Neural cell (in vitro differentiated cells): ENCODE measurements around the gene TOMM22. TPM values are rescaled to one million over a fixed set of nuclear protein-coding genes. Genes with fewer than 3 reads are reported as not detected.

Experiments
- H2AFZ ChIP-seq: fragments of 200-600, 300-800 bp; sonication (generic), shearing (Covaris generic); 2 replicates; pipeline ENCODE4 v1.6.0; 2014; ENCODE audit warnings: low read depth, mild to moderate bottlenecking, antibody characterized with exemption, low read length, moderate library complexity
- H3F3A ChIP-seq: fragments of 200-600 bp; shearing (Covaris generic); 2 replicates; pipeline ENCODE4 v1.6.1; 2016; ENCODE audit warnings: mild to moderate bottlenecking, moderate library complexity, mixed read lengths, antibody characterized with exemption, low read length; ENCODE audit not compliant: insufficient read depth, poor library complexity, severe bottlenecking
- H3K27ac ChIP-seq: fragments of 200-600, 300-800 bp; sonication (generic), shearing (Covaris generic); 2 replicates; pipeline ENCODE4 v1.5.1; 2014; ENCODE audit warnings: mild to moderate bottlenecking, low read length, moderate library complexity
- H3K27me3 ChIP-seq: fragments of 300-800, 200-600 bp; sonication (generic), shearing (Covaris generic); 2 replicates; pipeline ENCODE4 v1.6.0; 2014; ENCODE audit warnings: mild to moderate bottlenecking, low read depth, low read length, moderate library complexity; ENCODE audit not compliant: insufficient read depth
- H3K36me3 ChIP-seq: fragments of 300-800, 200-600 bp; sonication (generic), shearing (Covaris generic); 2 replicates; pipeline ENCODE4 v1.5.1; 2014; ENCODE audit warnings: mild to moderate bottlenecking, antibody characterized with exemption, low read length, moderate library complexity; ENCODE audit not compliant: insufficient read depth
- H3K4me2 ChIP-seq: fragments of 300-800, 200-600 bp; sonication (generic), shearing (Covaris generic); 2 replicates; pipeline ENCODE4 v1.6.0; 2014; ENCODE audit warnings: mild to moderate bottlenecking, low read length
- H3K4me3 ChIP-seq: fragments of 300-800, 200-600 bp; sonication (generic), shearing (Covaris generic); 2 replicates; pipeline ENCODE4 v1.5.1; 2014; ENCODE audit warnings: mild to moderate bottlenecking, low read length, moderate library complexity
- H3K79me2 ChIP-seq: fragments of 200-600 bp; shearing (Covaris generic); replicated peaks from 2 replicates; pipeline ENCODE4 v1.6.0; 2014; ENCODE audit warnings: mild to moderate bottlenecking, low read length, moderate library complexity; ENCODE audit not compliant: insufficient read depth
- H3K9ac ChIP-seq: fragments of 300-800, 200-600 bp; sonication (generic), shearing (Covaris generic); 2 replicates; pipeline ENCODE4 v1.6.1; 2016; ENCODE audit warnings: mild to moderate bottlenecking, low read length, mixed read lengths
- H3K9me2 ChIP-seq: fragments of 200-600 bp; shearing (Covaris generic); 2 replicates; pipeline ENCODE4 v1.6.1; 2016; ENCODE audit warnings: mild to moderate bottlenecking, low read length, mixed read lengths; ENCODE audit not compliant: insufficient read depth
- H3K9me3 ChIP-seq: fragments of 200-600, 300-800 bp; sonication (generic), shearing (Covaris generic); 2 replicates; pipeline ENCODE4 v1.6.1; 2016; ENCODE audit warnings: mild to moderate bottlenecking, mixed run types, low read length, moderate library complexity, mixed read lengths
- H4K20me1 ChIP-seq: fragments of 200-600 bp; shearing (Covaris generic); 2 replicates; pipeline ENCODE4 v1.6.1; 2016; ENCODE audit warnings: mild to moderate bottlenecking, mixed run types; ENCODE audit not compliant: insufficient read depth
- EP300 ChIP-seq: fragments of 450-650 bp; conservative IDR thresholded peaks from 2 replicates; pipeline ENCODE4 v1.6.1; 2014; ENCODE audit warnings: antibody characterized with exemption, mild to moderate bottlenecking, moderate library complexity; ENCODE audit not compliant: poor library complexity, severe bottlenecking
- EZH2 ChIP-seq: fragments of 200-600, 300-800 bp; shearing (Covaris generic), sonication (generic); IDR thresholded peaks from 2 replicates; pipeline ENCODE4 v1.6.1; 2014; ENCODE audit warnings: antibody characterized with exemption, low read length, borderline replicate concordance, mild to moderate bottlenecking; ENCODE audit not compliant: insufficient read depth, poor library complexity, severe bottlenecking
- MXI1 ChIP-seq: fragments of 450-650 bp; conservative IDR thresholded peaks from 2 replicates; pipeline ENCODE4 v1.6.1; 2014; ENCODE audit warnings: antibody characterized with exemption, mild to moderate bottlenecking; ENCODE audit not compliant: poor library complexity, severe bottlenecking
- POLR2AphosphoS5 ChIP-seq: IDR thresholded peaks from 2 replicates; pipeline ENCODE4 v1.6.1; 2012
- RAD21 ChIP-seq: fragments of 450-650 bp; conservative IDR thresholded peaks from 2 replicates; pipeline ENCODE4 v1.6.1; 2014; ENCODE audit warnings: antibody characterized with exemption, mild to moderate bottlenecking, moderate library complexity
- REST ChIP-seq: IDR thresholded peaks from 2 replicates; pipeline ENCODE4 v1.6.1; 2012; ENCODE audit warnings: borderline replicate concordance
- SMC3 ChIP-seq: fragments of 450-650 bp; conservative IDR thresholded peaks from 2 replicates; pipeline ENCODE4 v1.6.1; 2014; ENCODE audit warnings: antibody characterized with exemption, mild to moderate bottlenecking, moderate library complexity; ENCODE audit not compliant: poor library complexity
- TAF1 ChIP-seq: IDR thresholded peaks from 2 replicates; pipeline ENCODE4 v1.6.1; 2012; ENCODE audit warnings: low read depth
- polyA plus RNA-seq: library from polyadenylated mRNA; depleted of rRNA; stranded (reverse); fragments of >200 nt; gene quantifications from 2 replicates; pipeline ENCODE4 v1.2.3, GENCODE V29; 2014
- TF ChIP-seq, protein P1 (sequence below): fragments of 450-650 bp; IDR thresholded peaks from 2 replicates; pipeline ENCODE4 v1.5.1; 2014; ENCODE audit warnings: antibody characterized with exemption, mild to moderate bottlenecking, moderate library complexity; ENCODE audit not compliant: poor library complexity, severe bottlenecking

TOMM22 gene
- polyA plus RNA-seq, 1 donor from 2014 or later, result 112 TPM

DNA sequence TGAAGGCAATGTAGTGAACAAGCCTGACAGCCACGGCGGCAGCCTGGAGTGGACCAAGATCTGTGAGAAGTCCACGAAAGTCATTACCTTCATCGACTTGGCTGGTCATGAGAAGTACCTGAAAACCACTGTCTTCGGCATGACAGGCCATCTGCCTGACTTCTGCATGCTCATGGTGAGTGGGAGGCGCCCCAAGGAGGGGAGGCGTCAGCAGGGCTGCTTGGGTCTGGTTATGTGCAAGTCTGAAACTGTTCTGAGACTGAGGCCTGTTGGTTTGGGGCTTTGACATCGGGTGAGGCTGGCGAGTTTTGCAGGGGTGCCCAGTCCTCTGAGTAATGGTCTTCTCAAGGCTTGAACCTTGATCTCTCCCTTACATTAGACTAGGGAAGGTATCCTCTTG is 35.1 kb downstream of the TOMM22 start:
- no peaks in the 10 kb centered on the region for H4K20me1 ChIP-seq
- H3K36me3 ChIP-seq, result no peaks in the 10 kb centered on the region

GRCh38 chr22:38717244-38717643 is 35.5 kb downstream of the TOMM22 start:
- no peak overlapping the region for H2AFZ ChIP-seq
- H3F3A ChIP-seq, result no peaks in the 10 kb centered on the region
- H3K9me3 ChIP-seq, result no peaks in the 10 kb centered on the region
- peaks cover 25% of the 10 kb centered on the region for H3K79me2 ChIP-seq
- H3K4me3 ChIP-seq, result no peak overlapping the region
- H4K20me1 ChIP-seq, result no peaks in the 10 kb centered on the region
- no peak overlapping the region for H3K4me2 ChIP-seq
- no peaks in the 10 kb centered on the region for H3K36me3 ChIP-seq
- TF ChIP-seq MXI1, result no peak
- no peak for TF ChIP-seq EP300
- TF ChIP-seq RAD21, result no peak
- TF ChIP-seq SMC3, result no peak
- no peak overlapping the region for H3K9ac ChIP-seq
- H3K9me2 ChIP-seq, result no peaks in the 10 kb centered on the region
- no peaks in the 10 kb centered on the region for H3K27me3 ChIP-seq
- H3K27ac ChIP-seq, result no peak overlapping the region

More for the DNA sequence above, 35.1 kb downstream of the TOMM22 start:
- no peaks in the 10 kb centered on the region for H3F3A ChIP-seq
- no peak overlapping the region for H3K9ac ChIP-seq
- no peak overlapping the region for H2AFZ ChIP-seq
- TF ChIP-seq EZH2, result no peak
- TF ChIP-seq POLR2AphosphoS5, result no peak
- TF ChIP-seq RAD21, result no peak
- TF ChIP-seq SMC3, result no peak
- TF ChIP-seq, protein P1, sequence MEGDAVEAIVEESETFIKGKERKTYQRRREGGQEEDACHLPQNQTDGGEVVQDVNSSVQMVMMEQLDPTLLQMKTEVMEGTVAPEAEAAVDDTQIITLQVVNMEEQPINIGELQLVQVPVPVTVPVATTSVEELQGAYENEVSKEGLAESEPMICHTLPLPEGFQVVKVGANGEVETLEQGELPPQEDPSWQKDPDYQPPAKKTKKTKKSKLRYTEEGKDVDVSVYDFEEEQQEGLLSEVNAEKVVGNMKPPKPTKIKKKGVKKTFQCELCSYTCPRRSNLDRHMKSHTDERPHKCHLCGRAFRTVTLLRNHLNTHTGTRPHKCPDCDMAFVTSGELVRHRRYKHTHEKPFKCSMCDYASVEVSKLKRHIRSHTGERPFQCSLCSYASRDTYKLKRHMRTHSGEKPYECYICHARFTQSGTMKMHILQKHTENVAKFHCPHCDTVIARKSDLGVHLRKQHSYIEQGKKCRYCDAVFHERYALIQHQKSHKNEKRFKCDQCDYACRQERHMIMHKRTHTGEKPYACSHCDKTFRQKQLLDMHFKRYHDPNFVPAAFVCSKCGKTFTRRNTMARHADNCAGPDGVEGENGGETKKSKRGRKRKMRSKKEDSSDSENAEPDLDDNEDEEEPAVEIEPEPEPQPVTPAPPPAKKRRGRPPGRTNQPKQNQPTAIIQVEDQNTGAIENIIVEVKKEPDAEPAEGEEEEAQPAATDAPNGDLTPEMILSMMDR, result no peak
- TF ChIP-seq TAF1, result no peak
- no peak for TF ChIP-seq REST
- no peak for TF ChIP-seq MXI1
- TF ChIP-seq EP300, result no peak
- H3K79me2 ChIP-seq, result peaks cover 29% of the 10 kb centered on the region
- H3K4me3 ChIP-seq, result no peak overlapping the region
- no peaks in the 10 kb centered on the region for H3K27me3 ChIP-seq
- H3K9me2 ChIP-seq, result no peaks in the 10 kb centered on the region
- no peak overlapping the region for H3K27ac ChIP-seq
- H3K4me2 ChIP-seq, result no peak overlapping the region
- H3K9me3 ChIP-seq, result no peaks in the 10 kb centered on the region

DNA sequence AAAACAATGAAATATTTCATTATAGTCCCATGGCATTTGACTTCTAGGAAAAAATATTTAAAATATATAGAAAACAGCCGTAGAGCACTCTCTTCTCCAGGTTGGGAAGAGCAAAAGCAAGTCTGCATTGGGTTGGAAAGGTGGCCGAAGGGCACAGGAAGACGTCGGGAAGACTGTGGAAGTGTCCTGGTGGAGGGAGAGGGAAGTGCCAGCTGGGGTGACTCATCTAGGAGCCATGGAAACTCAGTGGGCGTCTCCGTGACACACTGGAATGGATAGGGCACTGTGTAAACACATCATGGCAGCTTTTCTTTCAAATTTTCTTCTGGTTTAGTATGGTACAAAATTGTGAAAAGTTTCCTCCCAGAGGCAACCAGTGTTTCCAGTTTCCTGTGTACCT is 36.7 kb downstream of the TOMM22 start:
- Histone ChIP-seq H3K36me3 (no peaks in the 10 kb centered on the region), H3K9me3 (no peaks in the 10 kb centered on the region), H3F3A (no peaks in the 10 kb centered on the region), H4K20me1 (no peaks in the 10 kb centered on the region), H3K4me3 (no peak overlapping the region), H3K79me2 (peaks cover 14% of the 10 kb centered on the region), H2AFZ (no peak overlapping the region), H3K4me2 (no peak overlapping the region), H3K27me3 (no peaks in the 10 kb centered on the region), H3K9me2 (no peaks in the 10 kb centered on the region), H3K27ac (no peak overlapping the region), H3K9ac (no peak overlapping the region)
- TF ChIP-seq POLR2AphosphoS5 (no peak), REST (no peak), TAF1 (no peak), EP300 (no peak), MXI1 (no peak)
